Measurements from ENCODE around the gene LDAH.

DNA sequence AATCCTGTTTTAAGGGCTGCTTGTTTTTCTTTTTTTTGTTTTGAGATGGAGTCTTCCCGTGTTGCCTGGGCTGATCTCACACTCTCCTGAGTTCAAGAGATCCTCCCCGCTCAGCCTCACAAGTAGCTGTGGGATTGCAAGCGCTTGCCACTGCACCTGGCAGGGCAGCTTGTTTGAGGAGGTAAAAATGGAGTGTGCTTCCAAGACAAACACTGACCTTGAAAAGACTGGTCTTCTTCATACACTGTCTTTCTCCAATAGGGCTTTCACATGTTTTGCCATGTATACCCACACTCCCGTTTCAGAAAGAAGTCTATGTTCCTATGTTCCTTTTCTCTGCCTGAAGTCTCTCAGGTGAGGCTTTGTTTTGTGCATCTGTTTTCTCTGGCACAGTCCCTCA is 32.6 kb upstream of the LDAH start:
- TF ChIP-seq EZH2 (IDR thresholded peaks at IDR 0.05; ENCODE audit: insufficient read depth, poor library complexity, severe bottlenecking) (no peak), EZH2phosphoT487 (IDR thresholded peaks at IDR 0.05; ENCODE audit: insufficient read depth, low read depth) (no peak)

Data from GM23248 (cell line).